Endothelial cell of umbilical vein (primary cell): ENCODE results near the gene KCNB1. TPM values are rescaled to one million over a fixed set of nuclear protein-coding genes. Genes with fewer than 3 reads are reported as not detected.

Source experiments
- BruUV-seq: library from RNA; stranded (reverse); fragments of 400-500 nt; replicated peaks from 2 replicates; lab custom pipeline; 2021; lab: Mats Ljungman, UMichigan
- CTCF ChIA-PET: fragments of 300-600, 350-600 bp; sonication (Branson Sonifier 250); formaldehyde crosslinking; loops from one replicate; lab custom pipeline; 2021; ENCODE audit warnings: antibody characterized with exemption, inconsistent platforms; lab: Charles Lee
- POLR2A ChIA-PET: fragments of 300-600, 350-600 bp; sonication (Branson Sonifier 250); formaldehyde crosslinking; loops from one replicate; lab custom pipeline; 2021; ENCODE audit warnings: antibody characterized with exemption, inconsistent platforms; lab: Charles Lee
- DNase-seq: peaks from one replicate; pipeline ENCODE4 v3.0.0-alpha.2; 2011; ENCODE audit warnings: low read depth, low spot score
- FAIRE-seq: peaks from 2 replicates; lab custom pipeline; 2011; peaks lifted over from hg19 to GRCh38; lab: Jason Lieb, UNC
- H2AFZ ChIP-seq: 2 replicates; pipeline ENCODE4 v1.6.0; 2012; ENCODE audit warnings: low read depth, low read length, control low read depth, inconsistent platforms
- H3K27ac ChIP-seq: 2 replicates; pipeline ENCODE4 v1.5.1; 2011; ENCODE audit warnings: low read depth, mild to moderate bottlenecking, control low read depth, low read length, moderate library complexity; ENCODE audit not compliant: insufficient read depth
- H3K27me3 ChIP-seq, 2 experiments: 2 replicates each; pipeline versions ENCODE4 v1.6.0 to v1.6.1; 2011; ENCODE audit warnings: low read length in 2 of 2, mixed read lengths in 1 of 2; ENCODE audit not compliant: control insufficient read depth in 2 of 2, insufficient read depth in 2 of 2
- H3K36me3 ChIP-seq, 2 experiments: 2 replicates in 1 of 2; 3 replicates in 1 of 2; pipeline ENCODE4 v1.5.1; 2011; ENCODE audit warnings: low read length in 2 of 2, mild to moderate bottlenecking in 1 of 2, moderate library complexity in 1 of 2; ENCODE audit not compliant: control insufficient read depth in 2 of 2, insufficient read depth in 2 of 2; ENCODE audit errors: extremely low read depth in 1 of 2
- H3K4me1 ChIP-seq: 3 replicates; pipeline ENCODE4 v1.5.1; 2011; ENCODE audit warnings: mild to moderate bottlenecking, low read length; ENCODE audit not compliant: control insufficient read depth, insufficient read depth; ENCODE audit errors: extremely low read depth
- H3K4me2 ChIP-seq: 2 replicates; pipeline ENCODE4 v1.6.1; 2011; ENCODE audit warnings: low read length, control low read depth, mixed read lengths; ENCODE audit not compliant: insufficient read depth
- H3K4me3 ChIP-seq, 3 experiments: fragments of 200-600 bp in 1 of 3; sonication (generic), shearing (Covaris generic) in 1 of 3; replicated peaks in 1 of 3; 2 replicates each; pipeline ENCODE4 v1.5.1; 2011 to 2016; ENCODE audit warnings: control low read depth in 3 of 3, low read length in 3 of 3, mild to moderate bottlenecking in 2 of 3, inconsistent platforms in 1 of 3, low read depth in 1 of 3, moderate library complexity in 1 of 3; ENCODE audit not compliant: insufficient read depth in 1 of 3
- H3K79me2 ChIP-seq: 2 replicates; pipeline ENCODE4 v1.6.0; 2012; ENCODE audit warnings: low read length, inconsistent platforms; ENCODE audit not compliant: control insufficient read depth, insufficient read depth
- H3K9ac ChIP-seq: replicated peaks from 2 replicates; pipeline ENCODE3; 2011; ENCODE audit warnings: low read length, control low read depth; ENCODE audit not compliant: insufficient read depth; ENCODE audit errors: extremely low read depth
- H3K9me1 ChIP-seq: replicated peaks from 3 replicates; pipeline ENCODE4 v1.6.0; 2011; ENCODE audit warnings: mild to moderate bottlenecking, low read length; ENCODE audit not compliant: control insufficient read depth, insufficient read depth; ENCODE audit errors: extremely low read depth
- H3K9me3 ChIP-seq: replicated peaks from 2 replicates; pipeline ENCODE4 v1.5.1; 2012; ENCODE audit warnings: low read length, inconsistent platforms; ENCODE audit not compliant: control insufficient read depth, insufficient read depth
- H4K20me1 ChIP-seq: replicated peaks from 2 replicates; pipeline ENCODE3; 2011; ENCODE audit warnings: mild to moderate bottlenecking, low read length; ENCODE audit not compliant: control insufficient read depth, insufficient read depth; ENCODE audit errors: extremely low read depth
- CTCF ChIP-seq, 2 donors: IDR thresholded peaks; 1 replicate in 1 of 2; 2 replicates in 1 of 2; pipeline ENCODE4 v1.5.1; 2011; ENCODE audit warnings: low read length in 2 of 2, mild to moderate bottlenecking in 2 of 2, moderate library complexity in 2 of 2, control low read depth in 1 of 2, inconsistent platforms in 1 of 2, low read depth in 1 of 2; ENCODE audit not compliant: insufficient read depth in 1 of 2; ENCODE audit errors: extremely low read depth in 1 of 2
- EZH2 ChIP-seq: IDR thresholded peaks from 2 replicates; pipeline ENCODE4 v1.6.1; 2012; ENCODE audit warnings: borderline replicate concordance, low read depth, mild to moderate bottlenecking, moderate library complexity, low read length, inconsistent platforms; ENCODE audit not compliant: severe bottlenecking
- FOS ChIP-seq: IDR thresholded peaks from 2 replicates; pipeline ENCODE4 v1.6.1; 2011; ENCODE audit warnings: mild to moderate bottlenecking, low read length, moderate library complexity, borderline replicate concordance; ENCODE audit not compliant: insufficient read depth
- GATA2 ChIP-seq: IDR thresholded peaks from 2 replicates; pipeline ENCODE4 v1.7.0; 2011; ENCODE audit warnings: low read depth, mild to moderate bottlenecking, moderate library complexity, mixed read lengths, low read length; ENCODE audit not compliant: insufficient read length, insufficient read depth
- JUN ChIP-seq: IDR thresholded peaks from 2 replicates; pipeline ENCODE4 v1.6.1; 2011; ENCODE audit warnings: borderline replicate concordance, low read depth; ENCODE audit not compliant: insufficient read length, insufficient read depth
- MAX ChIP-seq: IDR thresholded peaks from 2 replicates; pipeline ENCODE4 v1.6.1; 2011; ENCODE audit not compliant: insufficient read depth, insufficient read length
- MYC ChIP-seq: IDR thresholded peaks from one replicate; pipeline ENCODE4 v1.6.1; 2011; ENCODE audit warnings: mild to moderate bottlenecking, low read depth, low read length
- POLR2A ChIP-seq: IDR thresholded peaks from 2 replicates; pipeline ENCODE4 v1.6.1; 2012; ENCODE audit warnings: low read depth, mild to moderate bottlenecking, control low read depth, low read length
- POLR2AphosphoS5 ChIP-seq: IDR thresholded peaks from 2 replicates; pipeline ENCODE4 v1.6.1; 2012; ENCODE audit warnings: low read depth, mild to moderate bottlenecking, control low read depth, low read length, moderate library complexity; ENCODE audit not compliant: insufficient read depth
- dilution Hi-C: fragments of 300-500 bp; cut with MboI; formaldehyde crosslinking; loops from one replicate; pipeline ENCODE4 v1.15.0; 2019; ENCODE audit warnings: low sequenced_read_pairs; ENCODE audit not compliant: extremely low pct_ligation_motif_present
- intact Hi-C: fragments of 100-400 bp; cut with micrococcal nuclease; formaldehyde crosslinking; loops from one replicate; pipeline ENCODE4 v1.10.0; 2022
- polyA plus RNA-seq, 4 experiments: library from polyadenylated mRNA; depleted of rRNA in 3 of 4; stranded (reverse) in 3 of 4; unstranded in 1 of 4; fragments of >200 nt; gene quantifications; 2 replicates each; pipeline versions ENCODE4 v1.2.1 to v1.2.3, GENCODE V29; 2011 to 2012; ENCODE audit warnings: missing spikeins in 1 of 4
- total RNA-seq: library from RNA; stranded (reverse); gene quantifications from 2 replicates; pipeline ENCODE4 v1.2.3, GENCODE V29; 2021

The KCNB1 gene
- total and polyA plus RNA-seq, 2 donors (not counting 3 experiments of a cell fraction or from before 2014, with no cell fraction given): not detected

GRCh38 chr20:49515586-49515985, 33.1 kb upstream of the KCNB1 start:
- Histone ChIP-seq H3K9me1 (no peaks in the 10 kb centered on the region), H2AFZ (no peak overlapping the region), H3K4me1 (no peaks in the 10 kb centered on the region), H3K4me3 (no peak overlapping the region), H3K27me3 (peaks cover 0 to 3% of the 10 kb centered on the region in 2 experiments), H3K27ac (no peak overlapping the region), H3K9me3 (no peaks in the 10 kb centered on the region), H4K20me1 (no peaks in the 10 kb centered on the region), H3K36me3 (no peaks in the 10 kb centered on the region), H3K9ac (no peak overlapping the region), H3K4me2 (no peak overlapping the region), H3K79me2 (no peaks in the 10 kb centered on the region)
- TF ChIP-seq EZH2 (no peak), CTCF (IDR thresholded peaks at IDR 0.05; ENCODE audit: extremely low read depth in 1 of 2, insufficient read depth in 1 of 2, low read depth in 1 of 2, low read length in 2 of 2) (no peak), MAX (no peak), POLR2AphosphoS5 (no peak), MYC (no peak), POLR2A (no peak), FOS (no peak), GATA2 (no peak), JUN (no peak)
- DNase-seq: no peak
- no peak for FAIRE-seq
- CTCF ChIA-PET: interaction anchor here (0.7 to 1.3 kb wide), 2 partner anchors 41 to 179 kb away, joined by 3 read pairs; no protein-coding TSS in a partner anchor
- POLR2A ChIA-PET: no interaction called here
- dilution Hi-C loops (no loop called here), intact Hi-C loops (no loop called here)
- no TSS peak for BruUV-seq
